GM19438 (cell line): ENCODE measurements around the gene MRPL54.

Experiments
- ATAC-seq: cut with Tn5 transposase; IDR thresholded peaks from one replicate; pipeline ENCODE4 v1.9.1; 2021; ENCODE audit warnings: low read depth; ENCODE audit not compliant: unreplicated experiment

MRPL54 gene

GRCh38 chr19:3782903-3783302, 20.4 kb downstream of the MRPL54 start:
- ATAC-seq, result no peak

GRCh38 chr19:3783660-3784584, 21.4 kb downstream of the MRPL54 start:
- ATAC-seq, result no peak

- ATAC-seq, result no peak
Measured at GRCh38 chr19:3784607-3785450, 22.3 kb downstream of the MRPL54 start.

- ATAC-seq, result no peak
Measured at GRCh38 chr19:3785451-3785937, 23.0 kb downstream of the MRPL54 start.

- ATAC-seq, result no peak
Measured at GRCh38 chr19:3785938-3786824, 23.7 kb downstream of the MRPL54 start, which contains the start of gene MATK. MATK (minus strand) TSS chr19:3786381; CDS start chr19:3785135, 1,246 bp downstream.

- no peak for ATAC-seq
Measured at GRCh38 chr19:3788996-3789778, 26.7 kb downstream of the MRPL54 start.

GRCh38 chr19:3790209-3790734, 27.8 kb downstream of the MRPL54 start:
- ATAC-seq, result no peak

GRCh38 chr19:3790941-3791340, 28.5 kb downstream of the MRPL54 start:
- ATAC-seq, result no peak

- ATAC-seq, result no peak
Measured at GRCh38 chr19:3792114-3792513, 29.6 kb downstream of the MRPL54 start.

GRCh38 chr19:3793799-3794198, 31.3 kb downstream of the MRPL54 start:
- ATAC-seq, result no peak

- no peak for ATAC-seq
Measured at GRCh38 chr19:3796358-3796757, 33.9 kb downstream of the MRPL54 start.

- no peak for ATAC-seq
Measured at GRCh38 chr19:3798137-3798536, 35.7 kb downstream of the MRPL54 start.

GRCh38 chr19:3800996-3801395, 38.5 kb downstream of the MRPL54 start:
- ATAC-seq, result no peak

GRCh38 chr19:3801412-3802096, 39.1 kb downstream of the MRPL54 start:
- no peak for ATAC-seq

- no peak for ATAC-seq
Measured at GRCh38 chr19:3803114-3803888, 40.8 kb downstream of the MRPL54 start.

GRCh38 chr19:3803986-3804385, 41.5 kb downstream of the MRPL54 start:
- ATAC-seq, result no peak

- no peak for ATAC-seq
Measured at GRCh38 chr19:3804429-3804828, 41.9 kb downstream of the MRPL54 start.

GRCh38 chr19:3805859-3806258, 43.4 kb downstream of the MRPL54 start:
- ATAC-seq, result no peak
